Bronchial smooth muscle cell (primary cell): ENCODE measurements around the gene NXPH4. TPM values are rescaled to one million over a fixed set of nuclear protein-coding genes. Genes with fewer than 3 reads are reported as not detected.

Source experiments
- total RNA-seq: library from RNA; depleted of rRNA; stranded (reverse); fragments of >200 nt; gene quantifications from 2 replicates; pipeline ENCODE4 v1.2.1, GENCODE V29; 2014

Gene NXPH4
- total RNA-seq, result 0.77 and 0.79 TPM in 2 replicates

GRCh38 chr12:57216014-57216911 is at the start of gene NXPH4:
NXPH4 (plus strand) TSS chr12:57216794; CDS start chr12:57216970, 176 bp downstream.

GRCh38 chr12:57229634-57230380 is 13.2 kb downstream of the NXPH4 start, which contains the start of gene SHMT2:
SHMT2 (plus strand) TSS chr12:57229711; CDS start chr12:57229779, 68 bp downstream.

GRCh38 chr12:57250956-57251355 is 34.4 kb downstream of the NXPH4 start, which contains the start of gene STAC3:
STAC3 (minus strand) TSS chr12:57251187; CDS start chr12:57249636, 1,551 bp downstream.

Other genes starting within 250 kb of the NXPH4 start
- gene ZBTB39, start 210.2 kb upstream of the NXPH4 start, total RNA-seq, result 2.7 and 3.7 TPM in 2 replicates
- gene TAC3, start 200.3 kb upstream of the NXPH4 start, total RNA-seq, result not detected in 2 replicates
- under 0.01 and 0.32 TPM in 2 replicates for gene MYO1A, start 166.7 kb upstream of the NXPH4 start, total RNA-seq
- 3.8 and 4.9 TPM in 2 replicates for gene NEMP1, start 138.0 kb upstream of the NXPH4 start, total RNA-seq
- gene NAB2, start 127.7 kb upstream of the NXPH4 start, total RNA-seq, result 53.4 and 90.2 TPM in 2 replicates
- gene STAT6, start 105.4 kb upstream of the NXPH4 start, total RNA-seq, result 93.7 and 95.0 TPM in 2 replicates
- 384 and 619 TPM in 2 replicates for gene LRP1, start 88.3 kb upstream of the NXPH4 start, total RNA-seq
- 0.17 TPM in 1 of 2 replicates, not detected in the other for gene LRP1-AS, start 69.2 kb upstream of the NXPH4 start, total RNA-seq
- 149 and 196 TPM in 2 replicates for gene SHMT2, start 12.9 kb downstream of the NXPH4 start, total RNA-seq
- gene STAC3, start 34.4 kb downstream of the NXPH4 start, total RNA-seq, result 0.63 and 0.69 TPM in 2 replicates
- gene R3HDM2, start 214.2 kb downstream of the NXPH4 start, total RNA-seq, result 9.3 and 9.4 TPM in 2 replicates
- not detected in 2 replicates for gene INHBC, start 218.0 kb downstream of the NXPH4 start, total RNA-seq
- gene INHBE, start 238.5 kb downstream of the NXPH4 start, total RNA-seq, result 0.47 and 0.52 TPM in 2 replicates
- 0.47 and 0.86 TPM in 2 replicates for gene GLI1, start 243.0 kb downstream of the NXPH4 start, total RNA-seq